OCI-LY1 (cell line): ENCODE data around the gene GHRH.

Experiments used
- CTCF ChIP-seq: fragments of 200-600 bp; sonication (generic), shearing (Covaris generic); IDR thresholded peaks from 2 replicates; pipeline ENCODE4 v1.5.1; 2017; ENCODE audit warnings: mild to moderate bottlenecking, antibody characterized with exemption, low read length, moderate library complexity, mixed read lengths
- EZH2 ChIP-seq: fragments of 200-600 bp; sonication (generic), shearing (Covaris generic); IDR thresholded peaks from 2 replicates; pipeline ENCODE4 v1.8.0; 2017; ENCODE audit warnings: borderline replicate concordance, mixed run types, mild to moderate bottlenecking, antibody characterized with exemption, low read length, moderate library complexity, mixed read lengths

- TF ChIP-seq CTCF, result no peak
- TF ChIP-seq EZH2, result no peak
Measured at GRCh38 chr20:37230200-37230599, 31.4 kb downstream of the GHRH start.
